ENCODE results near the gene NOB1.

The NOB1 gene

DNA sequence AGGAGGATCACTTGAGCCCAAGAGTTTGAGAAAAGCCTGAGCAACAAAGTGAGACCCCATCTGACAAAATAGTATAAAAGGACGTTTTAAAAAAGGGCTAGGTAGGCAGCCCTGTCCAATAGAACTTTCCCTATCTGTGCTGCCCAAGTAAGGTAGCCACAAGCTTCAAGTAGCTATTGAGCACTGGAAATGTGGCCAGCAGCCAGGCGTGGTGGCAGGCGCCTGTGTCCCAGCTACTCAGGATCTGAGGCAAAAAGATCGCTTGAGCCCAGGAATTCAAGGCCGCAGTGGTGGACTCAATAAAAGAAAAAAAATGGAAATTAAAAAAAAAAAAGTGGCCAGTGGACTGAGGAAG is 26.8 kb downstream of the NOB1 start:
- Histone ChIP-seq H3K27me3 (ENCODE audit: insufficient read depth, poor library complexity, severe bottlenecking) (no peaks in the 10 kb centered on the region), H3K9me3 (ENCODE audit: severe bottlenecking) (no peaks in the 10 kb centered on the region), H3K4me1 (ENCODE audit: insufficient read depth, poor library complexity, severe bottlenecking) (peaks cover 23% of the 10 kb centered on the region), H3K27ac (ENCODE audit: poor library complexity, severe bottlenecking) (peak overlapping the region; percentile 86), H3K4me3 (ENCODE audit: severe bottlenecking) (no peak overlapping the region), H3K36me3 (ENCODE audit: low read depth) (peaks cover 7% of the 10 kb centered on the region; the same call in 1 of the 2 replicates)
- ATAC-seq (ENCODE audit: low read depth) (no peak), DNase-seq (ENCODE audit: low spot score) (no peak)
- TF ChIP-seq, protein P1, sequence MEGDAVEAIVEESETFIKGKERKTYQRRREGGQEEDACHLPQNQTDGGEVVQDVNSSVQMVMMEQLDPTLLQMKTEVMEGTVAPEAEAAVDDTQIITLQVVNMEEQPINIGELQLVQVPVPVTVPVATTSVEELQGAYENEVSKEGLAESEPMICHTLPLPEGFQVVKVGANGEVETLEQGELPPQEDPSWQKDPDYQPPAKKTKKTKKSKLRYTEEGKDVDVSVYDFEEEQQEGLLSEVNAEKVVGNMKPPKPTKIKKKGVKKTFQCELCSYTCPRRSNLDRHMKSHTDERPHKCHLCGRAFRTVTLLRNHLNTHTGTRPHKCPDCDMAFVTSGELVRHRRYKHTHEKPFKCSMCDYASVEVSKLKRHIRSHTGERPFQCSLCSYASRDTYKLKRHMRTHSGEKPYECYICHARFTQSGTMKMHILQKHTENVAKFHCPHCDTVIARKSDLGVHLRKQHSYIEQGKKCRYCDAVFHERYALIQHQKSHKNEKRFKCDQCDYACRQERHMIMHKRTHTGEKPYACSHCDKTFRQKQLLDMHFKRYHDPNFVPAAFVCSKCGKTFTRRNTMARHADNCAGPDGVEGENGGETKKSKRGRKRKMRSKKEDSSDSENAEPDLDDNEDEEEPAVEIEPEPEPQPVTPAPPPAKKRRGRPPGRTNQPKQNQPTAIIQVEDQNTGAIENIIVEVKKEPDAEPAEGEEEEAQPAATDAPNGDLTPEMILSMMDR (IDR thresholded peaks at IDR 0.05; ENCODE audit: poor library complexity, severe bottlenecking): no peak

DNA sequence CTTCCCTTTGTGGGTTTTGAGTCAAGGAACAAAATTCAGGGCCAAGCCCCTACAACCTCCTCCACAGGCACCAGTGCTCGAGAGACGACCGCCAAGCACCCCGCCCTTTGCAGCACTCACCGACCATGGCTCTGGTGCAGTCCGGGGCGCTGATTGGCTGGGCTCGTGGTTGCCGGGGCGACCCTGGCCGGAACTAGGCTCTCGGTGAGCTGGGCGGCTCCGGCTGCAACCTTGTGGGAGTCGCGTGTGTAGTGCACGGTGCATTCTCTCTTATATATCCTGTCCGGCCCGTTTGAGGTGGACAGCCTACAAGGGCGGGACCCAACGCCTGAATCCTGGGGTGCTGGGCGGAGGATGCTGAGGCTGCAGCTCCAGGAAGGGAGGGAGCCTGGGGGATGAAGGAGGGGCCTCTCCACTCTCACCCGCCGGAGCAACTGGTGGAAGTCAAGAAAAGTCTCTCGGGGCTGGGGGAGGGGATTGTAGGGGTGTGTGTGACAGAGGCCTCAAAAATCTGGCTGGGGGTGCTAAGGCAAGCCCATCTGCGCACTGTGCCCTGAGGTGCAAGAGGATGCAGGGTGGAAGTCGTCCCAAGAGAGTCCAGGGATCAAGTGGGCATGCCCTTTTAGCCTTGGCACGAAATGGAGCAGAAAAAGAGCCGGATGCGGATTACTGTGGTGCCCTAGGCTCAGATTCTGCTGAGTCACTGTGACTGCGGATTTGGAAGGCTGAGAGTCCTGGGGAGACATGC is 28.2 kb downstream of the NOB1 start, which contains the start of gene NQO1:
NQO1 (minus strand) TSS at position 248 of the 748 bp plus-strand sequence; CDS start at position 127, 121 bp downstream.
- Histone ChIP-seq H3K36me3 (ENCODE audit: low read depth) (peaks cover 7% of the 10 kb centered on the region; the same call in 1 of the 2 replicates), H3K27ac (ENCODE audit: poor library complexity, severe bottlenecking) (peak within 1 kb of the TSS; percentile 86), H3K27me3 (ENCODE audit: insufficient read depth, poor library complexity, severe bottlenecking) (no peaks in the 10 kb centered on the region), H3K4me3 (ENCODE audit: severe bottlenecking) (peak within 1 kb of the TSS; percentile 41), H3K9me3 (ENCODE audit: severe bottlenecking) (no peaks in the 10 kb centered on the region), H3K4me1 (ENCODE audit: insufficient read depth, poor library complexity, severe bottlenecking) (peaks cover 23% of the 10 kb centered on the region)
- ATAC-seq (ENCODE audit: low read depth) (peak; percentile 98), DNase-seq (ENCODE audit: low spot score) (peak; percentile 98)
- TF ChIP-seq, protein P1 (IDR thresholded peaks at IDR 0.05; ENCODE audit: poor library complexity, severe bottlenecking): no peak

GRCh38 chr16:69725480-69726312 is 29.0 kb downstream of the NOB1 start:
- no peak for ATAC-seq (ENCODE audit: low read depth)
- Histone ChIP-seq H3K4me1 (ENCODE audit: insufficient read depth, poor library complexity, severe bottlenecking) (peaks cover 23% of the 10 kb centered on the region), H3K36me3 (ENCODE audit: low read depth) (peaks cover 7% of the 10 kb centered on the region; the same call in 1 of the 2 replicates), H3K27ac (ENCODE audit: poor library complexity, severe bottlenecking) (peak overlapping the region; percentile 86), H3K9me3 (ENCODE audit: severe bottlenecking) (no peaks in the 10 kb centered on the region), H3K27me3 (ENCODE audit: insufficient read depth, poor library complexity, severe bottlenecking) (no peaks in the 10 kb centered on the region), H3K4me3 (ENCODE audit: severe bottlenecking) (peak overlapping the region; percentile 41)
- TF ChIP-seq, protein P1 (IDR thresholded peaks at IDR 0.05; ENCODE audit: poor library complexity, severe bottlenecking): no peak
- no peak for DNase-seq (ENCODE audit: low spot score)

DNA sequence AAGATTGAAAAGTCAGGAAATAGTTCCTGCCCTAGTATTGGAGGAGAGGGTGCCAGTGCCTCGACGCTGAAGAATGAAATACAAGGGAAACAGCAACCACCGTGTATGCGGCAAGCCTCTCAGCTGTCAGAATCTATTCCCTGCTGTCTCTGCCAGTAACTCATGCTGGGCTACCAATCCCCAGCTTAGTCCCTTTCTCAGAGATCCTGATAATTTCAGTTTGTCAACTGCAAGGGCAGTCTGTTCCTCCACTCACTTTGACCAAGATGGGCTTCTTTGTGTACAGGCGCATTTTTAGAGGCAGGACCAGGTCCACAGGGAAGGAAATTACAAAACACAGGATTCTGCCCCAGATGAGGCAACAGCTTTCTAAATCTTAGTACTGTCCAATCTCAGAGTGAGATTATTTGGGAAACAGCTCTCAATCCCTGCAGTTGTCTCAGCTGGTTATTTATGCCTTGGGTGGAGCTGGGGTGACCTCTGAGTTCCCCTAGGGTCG is 29.7 kb downstream of the NOB1 start:
- Histone ChIP-seq H3K27ac (ENCODE audit: poor library complexity, severe bottlenecking) (peak overlapping the region; percentile 86), H3K9me3 (ENCODE audit: severe bottlenecking) (no peaks in the 10 kb centered on the region), H3K4me1 (ENCODE audit: insufficient read depth, poor library complexity, severe bottlenecking) (peaks cover 23% of the 10 kb centered on the region), H3K36me3 (ENCODE audit: low read depth) (peaks cover 9% of the 10 kb centered on the region), H3K4me3 (ENCODE audit: severe bottlenecking) (peak overlapping the region; percentile 41), H3K27me3 (ENCODE audit: insufficient read depth, poor library complexity, severe bottlenecking) (no peaks in the 10 kb centered on the region)
- TF ChIP-seq, protein P1 (IDR thresholded peaks at IDR 0.05; ENCODE audit: poor library complexity, severe bottlenecking): no peak
- DNase-seq (ENCODE audit: low spot score) (no peak), ATAC-seq (ENCODE audit: low read depth) (no peak)
